ENCODE data around the gene GPR156.
"Not testable (repeated sequence)": the region's sequence is repeated elsewhere in the genome, so short reads cannot be mapped to it uniquely, and the experiment has no call there.

GPR156 gene

GRCh38 chr3:120302361-120302760, 17.3 kb upstream of the GPR156 start:
- H3K4me1 ChIP-seq (ENCODE audit: control insufficient read depth, insufficient read depth, low read length, poor library complexity, severe bottlenecking): no peaks in the 10 kb centered on the region
- DNase-seq: no peak
- no peak overlapping the region for H3K4me3 ChIP-seq (ENCODE audit: insufficient read depth, low read depth, low read length, poor library complexity, severe bottlenecking)
- no peaks in the 10 kb centered on the region for H3K9me3 ChIP-seq (ENCODE audit: control insufficient read depth, low read length)
- H3K27me3 ChIP-seq (replicated peaks; ENCODE audit: control insufficient read depth, insufficient read depth, low read length, poor library complexity, severe bottlenecking): no peaks in the 10 kb centered on the region
- H3K36me3 ChIP-seq (ENCODE audit: control insufficient read depth, insufficient read depth, low read length): no peaks in the 10 kb centered on the region
- no peak overlapping the region for H3K27ac ChIP-seq (ENCODE audit: insufficient read depth, low read length, poor library complexity, severe bottlenecking)

- H3K36me3 ChIP-seq (ENCODE audit: control insufficient read depth, insufficient read depth, low read length): no peaks in the 10 kb centered on the region
- no peak overlapping the region for H3K27ac ChIP-seq (ENCODE audit: insufficient read depth, low read length, poor library complexity, severe bottlenecking)
- no peak overlapping the region for H3K4me3 ChIP-seq (ENCODE audit: insufficient read depth, low read depth, low read length, poor library complexity, severe bottlenecking)
- no peaks in the 10 kb centered on the region for H3K9me3 ChIP-seq (ENCODE audit: control insufficient read depth, low read length)
- H3K4me1 ChIP-seq (ENCODE audit: control insufficient read depth, insufficient read depth, low read length, poor library complexity, severe bottlenecking): no peaks in the 10 kb centered on the region
- DNase-seq: no peak
- H3K27me3 ChIP-seq (replicated peaks; ENCODE audit: control insufficient read depth, insufficient read depth, low read length, poor library complexity, severe bottlenecking): no peaks in the 10 kb centered on the region
Measured at GRCh38 chr3:120300971-120301370, 15.9 kb upstream of the GPR156 start.

- H3K36me3 ChIP-seq (ENCODE audit: control insufficient read depth, insufficient read depth, low read length): no peaks in the 10 kb centered on the region
- no peak for DNase-seq
- H3K4me1 ChIP-seq (ENCODE audit: control insufficient read depth, insufficient read depth, low read length, poor library complexity, severe bottlenecking): no peaks in the 10 kb centered on the region
- H3K27ac ChIP-seq (ENCODE audit: insufficient read depth, low read length, poor library complexity, severe bottlenecking): no peak overlapping the region
- H3K27me3 ChIP-seq (replicated peaks; ENCODE audit: control insufficient read depth, insufficient read depth, low read length, poor library complexity, severe bottlenecking): no peaks in the 10 kb centered on the region
- H3K4me3 ChIP-seq (ENCODE audit: insufficient read depth, low read depth, low read length, poor library complexity, severe bottlenecking): no peak overlapping the region
- no peaks in the 10 kb centered on the region for H3K9me3 ChIP-seq (ENCODE audit: control insufficient read depth, low read length)
Measured at GRCh38 chr3:120299403-120299802, 14.4 kb upstream of the GPR156 start.

GRCh38 chr3:120298996-120299395, 14.0 kb upstream of the GPR156 start:
- Histone ChIP-seq H3K27ac (ENCODE audit: insufficient read depth, low read length, poor library complexity, severe bottlenecking) (no peak overlapping the region), H3K27me3 (replicated peaks; ENCODE audit: control insufficient read depth, insufficient read depth, low read length, poor library complexity, severe bottlenecking) (no peaks in the 10 kb centered on the region), H3K36me3 (ENCODE audit: control insufficient read depth, insufficient read depth, low read length) (no peaks in the 10 kb centered on the region), H3K9me3 (ENCODE audit: control insufficient read depth, low read length) (no peaks in the 10 kb centered on the region), H3K4me1 (ENCODE audit: control insufficient read depth, insufficient read depth, low read length, poor library complexity, severe bottlenecking) (no peaks in the 10 kb centered on the region), H3K4me3 (ENCODE audit: insufficient read depth, low read depth, low read length, poor library complexity, severe bottlenecking) (no peak overlapping the region)
- no peak for DNase-seq

GRCh38 chr3:120291552-120291951, 6.5 kb upstream of the GPR156 start:
- H3K9me3 ChIP-seq (ENCODE audit: control insufficient read depth, low read length); H3K27ac ChIP-seq (ENCODE audit: insufficient read depth, low read length, poor library complexity, severe bottlenecking): not testable (repeated sequence)

GRCh38 chr3:120289636-120290035, 4.6 kb upstream of the GPR156 start:
- H3K36me3 ChIP-seq (ENCODE audit: control insufficient read depth, insufficient read depth, low read length): no peaks in the 10 kb centered on the region
- H3K4me3 ChIP-seq (ENCODE audit: insufficient read depth, low read depth, low read length, poor library complexity, severe bottlenecking): no peak overlapping the region
- no peaks in the 10 kb centered on the region for H3K4me1 ChIP-seq (ENCODE audit: control insufficient read depth, insufficient read depth, low read length, poor library complexity, severe bottlenecking)
- no peak overlapping the region for H3K27ac ChIP-seq (ENCODE audit: insufficient read depth, low read length, poor library complexity, severe bottlenecking)
- no peak for DNase-seq
- H3K27me3 ChIP-seq (replicated peaks; ENCODE audit: control insufficient read depth, insufficient read depth, low read length, poor library complexity, severe bottlenecking): peaks cover 8% of the 10 kb centered on the region
- H3K9me3 ChIP-seq (ENCODE audit: control insufficient read depth, low read length): no peaks in the 10 kb centered on the region

More at GRCh38 chr3:120291552-120291951, 6.5 kb upstream of the GPR156 start:
- not testable (repeated sequence) for H3K27me3 ChIP-seq (replicated peaks; ENCODE audit: control insufficient read depth, insufficient read depth, low read length, poor library complexity, severe bottlenecking); H3K4me1 ChIP-seq (ENCODE audit: control insufficient read depth, insufficient read depth, low read length, poor library complexity, severe bottlenecking); H3K36me3 ChIP-seq (ENCODE audit: control insufficient read depth, insufficient read depth, low read length); DNase-seq; H3K4me3 ChIP-seq (ENCODE audit: insufficient read depth, low read depth, low read length, poor library complexity, severe bottlenecking)

- DNase-seq: no peak
Measured at GRCh38 chr3:120286465-120286864, 1.4 kb upstream of the GPR156 start.

GRCh38 chr3:120285508-120285841, 453 bp upstream of the GPR156 start:
- Histone ChIP-seq H3K4me3 (ENCODE audit: insufficient read depth, low read depth, low read length, poor library complexity, severe bottlenecking) (no peak overlapping the region), H3K27me3 (replicated peaks; ENCODE audit: control insufficient read depth, insufficient read depth, low read length, poor library complexity, severe bottlenecking) (peaks cover 8% of the 10 kb centered on the region)

More at GRCh38 chr3:120286465-120286864, 1.4 kb upstream of the GPR156 start:
- Histone ChIP-seq H3K9me3 (ENCODE audit: control insufficient read depth, low read length) (no peaks in the 10 kb centered on the region), H3K4me1 (ENCODE audit: control insufficient read depth, insufficient read depth, low read length, poor library complexity, severe bottlenecking) (no peaks in the 10 kb centered on the region), H3K4me3 (ENCODE audit: insufficient read depth, low read depth, low read length, poor library complexity, severe bottlenecking) (no peak overlapping the region), H3K27me3 (replicated peaks; ENCODE audit: control insufficient read depth, insufficient read depth, low read length, poor library complexity, severe bottlenecking) (peaks cover 8% of the 10 kb centered on the region), H3K36me3 (ENCODE audit: control insufficient read depth, insufficient read depth, low read length) (no peaks in the 10 kb centered on the region), H3K27ac (ENCODE audit: insufficient read depth, low read length, poor library complexity, severe bottlenecking) (no peak overlapping the region)

GRCh38 chr3:120281261-120281660, 3.8 kb downstream of the GPR156 start:
- Histone ChIP-seq H3K27me3 (replicated peaks; ENCODE audit: control insufficient read depth, insufficient read depth, low read length, poor library complexity, severe bottlenecking) (peaks cover 8% of the 10 kb centered on the region), H3K4me1 (ENCODE audit: control insufficient read depth, insufficient read depth, low read length, poor library complexity, severe bottlenecking) (no peaks in the 10 kb centered on the region), H3K36me3 (ENCODE audit: control insufficient read depth, insufficient read depth, low read length) (no peaks in the 10 kb centered on the region), H3K9me3 (ENCODE audit: control insufficient read depth, low read length) (no peaks in the 10 kb centered on the region), H3K27ac (ENCODE audit: insufficient read depth, low read length, poor library complexity, severe bottlenecking) (no peak overlapping the region), H3K4me3 (ENCODE audit: insufficient read depth, low read depth, low read length, poor library complexity, severe bottlenecking) (no peak overlapping the region)
- no peak for DNase-seq

More at GRCh38 chr3:120285508-120285841, 453 bp upstream of the GPR156 start:
- no peak for DNase-seq
- Histone ChIP-seq H3K27ac (ENCODE audit: insufficient read depth, low read length, poor library complexity, severe bottlenecking) (no peak overlapping the region), H3K4me1 (ENCODE audit: control insufficient read depth, insufficient read depth, low read length, poor library complexity, severe bottlenecking) (no peaks in the 10 kb centered on the region), H3K9me3 (ENCODE audit: control insufficient read depth, low read length) (no peaks in the 10 kb centered on the region), H3K36me3 (ENCODE audit: control insufficient read depth, insufficient read depth, low read length) (no peaks in the 10 kb centered on the region)

GRCh38 chr3:120280566-120280965, 4.5 kb downstream of the GPR156 start:
- Histone ChIP-seq H3K4me1 (ENCODE audit: control insufficient read depth, insufficient read depth, low read length, poor library complexity, severe bottlenecking) (no peaks in the 10 kb centered on the region), H3K9me3 (ENCODE audit: control insufficient read depth, low read length) (no peaks in the 10 kb centered on the region), H3K4me3 (ENCODE audit: insufficient read depth, low read depth, low read length, poor library complexity, severe bottlenecking) (no peak overlapping the region), H3K27me3 (replicated peaks; ENCODE audit: control insufficient read depth, insufficient read depth, low read length, poor library complexity, severe bottlenecking) (peaks cover 7% of the 10 kb centered on the region), H3K27ac (ENCODE audit: insufficient read depth, low read length, poor library complexity, severe bottlenecking) (no peak overlapping the region), H3K36me3 (ENCODE audit: control insufficient read depth, insufficient read depth, low read length) (no peaks in the 10 kb centered on the region)
- no peak for DNase-seq

- no peak overlapping the region for H3K4me3 ChIP-seq (ENCODE audit: insufficient read depth, low read depth, low read length, poor library complexity, severe bottlenecking)
- H3K9me3 ChIP-seq (ENCODE audit: control insufficient read depth, low read length): no peaks in the 10 kb centered on the region
- no peak overlapping the region for H3K27ac ChIP-seq (ENCODE audit: insufficient read depth, low read length, poor library complexity, severe bottlenecking)
- no peaks in the 10 kb centered on the region for H3K4me1 ChIP-seq (ENCODE audit: control insufficient read depth, insufficient read depth, low read length, poor library complexity, severe bottlenecking)
- peaks cover 3% of the 10 kb centered on the region for H3K27me3 ChIP-seq (replicated peaks; ENCODE audit: control insufficient read depth, insufficient read depth, low read length, poor library complexity, severe bottlenecking)
- H3K36me3 ChIP-seq (ENCODE audit: control insufficient read depth, insufficient read depth, low read length): no peaks in the 10 kb centered on the region
- no peak for DNase-seq
Measured at GRCh38 chr3:120280026-120280425, 5.0 kb downstream of the GPR156 start.
